GM12864 (cell line): ENCODE measurements around the gene OAS2.

Experiments used
- DNase-seq: peaks from one replicate; pipeline ENCODE4 v3.0.0-alpha.2; 2011; ENCODE audit warnings: low read depth
- H3K4me3 ChIP-seq: 2 replicates; pipeline ENCODE4 v1.5.1; 2011; ENCODE audit warnings: mild to moderate bottlenecking, low read depth, low read length, control low read depth
- CTCF ChIP-seq: IDR thresholded peaks from 2 replicates; pipeline ENCODE4 v1.5.1; 2011; ENCODE audit warnings: low read depth, mild to moderate bottlenecking, moderate library complexity, low read length, control low read depth, inconsistent platforms; ENCODE audit errors: missing control alignments

The OAS2 gene

GRCh38 chr12:112942572-112942971, 35.7 kb upstream of the OAS2 start:
- TF ChIP-seq CTCF: no peak
- H3K4me3 ChIP-seq: no peak overlapping the region
- no peak for DNase-seq

- no peak for DNase-seq
- no peak for TF ChIP-seq CTCF
- no peak overlapping the region for H3K4me3 ChIP-seq
Measured at GRCh38 chr12:112944024-112944690, 34.2 kb upstream of the OAS2 start.

- no peak for DNase-seq
- H3K4me3 ChIP-seq: no peak overlapping the region
- TF ChIP-seq CTCF: no peak
Measured at GRCh38 chr12:112945515-112945914, 32.8 kb upstream of the OAS2 start.

GRCh38 chr12:112946236-112947000, 31.9 kb upstream of the OAS2 start:
- no peak for DNase-seq
- no peak overlapping the region for H3K4me3 ChIP-seq
- TF ChIP-seq CTCF: no peak

GRCh38 chr12:112947314-112947713, 31.0 kb upstream of the OAS2 start:
- TF ChIP-seq CTCF: no peak
- H3K4me3 ChIP-seq: no peak overlapping the region
- DNase-seq: no peak

- DNase-seq: no peak
- H3K4me3 ChIP-seq: no peak overlapping the region
- no peak for TF ChIP-seq CTCF
Measured at GRCh38 chr12:112947761-112948160, 30.6 kb upstream of the OAS2 start.
